Right lobe of liver (tissue), 6 donors: ENCODE measurements around the gene BCL2L14. TPM values are rescaled to one million over a fixed set of nuclear protein-coding genes. Genes with fewer than 3 reads are reported as not detected.
A peak's percentile ranks its signal among the peaks of the same experiment; 100 is the strongest.

Experiments used
- ATAC-seq, 4 donors: fragments of 200-7000 bp; cut with Tn5 transposase; one replicate each; pipeline ENCODE4 v1.9.1; 2020; ENCODE audit warnings: mild to moderate bottlenecking in 4 of 4, moderate library complexity in 4 of 4
- DNase-seq, 3 donors: peaks; one replicate each; pipeline ENCODE4 v3.0.0-alpha.2; 2020
- H3K27ac ChIP-seq, 3 donors: fragments of 200-600 bp; one replicate each; pipeline ENCODE4 v1.8.0; 2022
- H3K27me3 ChIP-seq, 2 donors: fragments of 200-600 bp; one replicate each; pipeline ENCODE4 v1.8.0; 2022
- H3K36me3 ChIP-seq, 4 donors: fragments of 200-600 bp; sonication (generic) in 1 of 4; one replicate each; pipeline versions ENCODE4 v1.5.1 to v1.8.0; 2017 to 2022; ENCODE audit warnings: control low read depth in 1 of 4
- H3K4me1 ChIP-seq, 4 donors: fragments of 200-600 bp; sonication (generic) in 1 of 4; one replicate each; pipeline versions ENCODE4 v1.5.1 to v1.8.0; 2017 to 2022; ENCODE audit warnings: control low read depth in 1 of 4
- H3K4me3 ChIP-seq, 3 donors: fragments of 200-600 bp; one replicate each; pipeline ENCODE4 v1.8.0; 2022
- H3K9me3 ChIP-seq, 4 donors: fragments of 200-600 bp; sonication (generic) in 1 of 4; one replicate each; pipeline versions ENCODE4 v1.5.1 to v1.8.0; 2017 to 2022; ENCODE audit warnings: control low read depth in 1 of 4
- POLR2A ChIP-seq: fragments of 450-650 bp; IDR thresholded peaks from one replicate; pipeline ENCODE4 v1.6.1; 2017; ENCODE audit warnings: antibody characterized with exemption, mild to moderate bottlenecking
- WGBS: methylation state at CpG from one replicate; pipeline ENCODE4 v1.1.6; 2018; ENCODE audit warnings: low coverage, low lambda C conversion rate; ENCODE audit not compliant: insufficient coverage; ENCODE audit errors: missing lambda C conversion rate; 5-methylcytosine and 5-hydroxymethylcytosine counted together
- intact Hi-C, 2 donors: fragments of 100-400 bp; cut with DNase I; formaldehyde crosslinking; loops; one replicate each; pipeline versions ENCODE4 v1.11.2 to v1.14.1; 2022
- total RNA-seq, 6 experiments: library from RNA; depleted of rRNA in 2 of 6; stranded (reverse); fragments of >200 nt in 2 of 6; fragmentation: NEBNext Ultra II Directional in 3 of 6; extraction: Animal tissue kit (Norgen Biotek cat#: 25700) in 3 of 6; gene quantifications; one replicate each; pipeline versions ENCODE4 v1.1.0 to v1.2.4, GENCODE V29; 2016 to 2023
- TF ChIP-seq, protein P1 (sequence below), 4 donors: fragments of 200-600 bp in 3 of 4; fragments of 450-650 bp in 1 of 4; IDR thresholded peaks; one replicate each; pipeline versions ENCODE4 v1.5.1 to v1.8.0; 2016 to 2022; ENCODE audit warnings: antibody characterized with exemption in 4 of 4, mild to moderate bottlenecking in 2 of 4
- donor health status: DM: no; HTN: yes; CAD: no.
- donor health status: DM: no; HTN: no; CAD: no.
- donor health status: DM: no; HTN: no; CAD: no.
- donor health status: DM: no; HTN: yes; CAD: no.
- donor health status: DM: no; HTN: yes; CAD: no.

Gene BCL2L14
- total RNA-seq, 6 experiments from 2014 or later: 0.14 to 1.1 TPM; not detected in 4

DNA sequence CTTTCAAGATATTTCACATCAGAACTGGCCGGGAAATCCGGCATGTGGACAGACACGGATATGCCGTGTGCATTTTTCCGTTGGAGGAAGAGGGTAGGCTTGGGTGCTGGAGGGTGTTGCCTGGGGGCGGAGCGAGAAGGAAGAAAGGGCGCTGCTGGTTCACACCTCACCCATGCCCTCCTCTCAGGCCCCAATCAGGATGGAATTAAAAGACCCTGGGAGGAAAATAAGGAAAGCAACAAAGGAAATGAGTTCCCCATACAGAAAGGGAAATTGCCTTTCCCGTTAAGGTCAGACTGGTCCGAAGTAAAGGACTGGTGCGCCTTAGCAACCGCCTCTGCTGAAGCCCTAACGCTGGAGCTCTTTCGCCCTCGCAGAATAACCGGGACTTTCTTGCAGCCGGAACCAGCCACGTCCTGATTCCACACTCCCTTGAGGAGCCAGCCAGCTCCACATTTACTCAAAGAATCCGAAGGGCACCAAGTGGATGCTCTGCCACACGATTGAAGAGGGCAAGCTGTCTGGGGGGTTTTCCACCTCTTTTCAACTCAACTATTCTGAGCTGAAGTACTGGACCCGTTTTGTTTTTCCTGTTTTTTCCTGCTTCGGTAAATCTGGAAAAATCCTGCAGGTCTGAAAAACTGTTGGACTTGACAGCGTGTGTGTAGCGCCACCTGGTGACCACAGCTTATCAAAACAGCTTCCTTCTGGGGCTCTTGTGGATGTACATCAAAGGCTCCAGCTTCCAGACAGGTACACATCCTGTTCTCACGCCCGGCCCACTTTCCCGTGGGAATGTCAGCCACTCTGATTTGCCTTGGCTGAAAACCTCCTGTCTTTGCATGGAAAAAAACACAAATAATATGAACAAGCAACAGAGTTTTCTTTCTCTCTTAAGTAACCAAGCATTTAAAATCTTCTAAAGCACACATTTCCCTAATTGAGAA, 37.6 kb upstream of the BCL2L14 start:
- intact Hi-C loops: loop anchor here (5.0 to 10.0 kb wide), 2 partner anchors 448 to 451 kb away; no protein-coding TSS in a partner anchor
- Histone ChIP-seq H3K36me3 (no peaks in the 10 kb centered on the region), H3K9me3 (no peaks in the 10 kb centered on the region), H3K4me1 (peaks cover 0 to 6% (median 0%) of the 10 kb centered on the region in 4 donors), H3K4me3 (peak overlapping the region; percentile 15 to 54 (median 30)), H3K27me3 (no peaks in the 10 kb centered on the region), H3K27ac (peak overlapping the region in 2 of 3 donors; percentile 24 to 65)
- ATAC-seq (peak; percentile 87 to 92 (median 90)), DNase-seq (peak; percentile 72 to 78 (median 73))
- 8% methylated on average over 23 of the region's 27 CpGs for WGBS
- TF ChIP-seq, protein P1, sequence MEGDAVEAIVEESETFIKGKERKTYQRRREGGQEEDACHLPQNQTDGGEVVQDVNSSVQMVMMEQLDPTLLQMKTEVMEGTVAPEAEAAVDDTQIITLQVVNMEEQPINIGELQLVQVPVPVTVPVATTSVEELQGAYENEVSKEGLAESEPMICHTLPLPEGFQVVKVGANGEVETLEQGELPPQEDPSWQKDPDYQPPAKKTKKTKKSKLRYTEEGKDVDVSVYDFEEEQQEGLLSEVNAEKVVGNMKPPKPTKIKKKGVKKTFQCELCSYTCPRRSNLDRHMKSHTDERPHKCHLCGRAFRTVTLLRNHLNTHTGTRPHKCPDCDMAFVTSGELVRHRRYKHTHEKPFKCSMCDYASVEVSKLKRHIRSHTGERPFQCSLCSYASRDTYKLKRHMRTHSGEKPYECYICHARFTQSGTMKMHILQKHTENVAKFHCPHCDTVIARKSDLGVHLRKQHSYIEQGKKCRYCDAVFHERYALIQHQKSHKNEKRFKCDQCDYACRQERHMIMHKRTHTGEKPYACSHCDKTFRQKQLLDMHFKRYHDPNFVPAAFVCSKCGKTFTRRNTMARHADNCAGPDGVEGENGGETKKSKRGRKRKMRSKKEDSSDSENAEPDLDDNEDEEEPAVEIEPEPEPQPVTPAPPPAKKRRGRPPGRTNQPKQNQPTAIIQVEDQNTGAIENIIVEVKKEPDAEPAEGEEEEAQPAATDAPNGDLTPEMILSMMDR (IDR thresholded peaks at IDR 0.05): peak; percentile 82 to 96 (median 84)
- no peak for TF ChIP-seq POLR2A

DNA sequence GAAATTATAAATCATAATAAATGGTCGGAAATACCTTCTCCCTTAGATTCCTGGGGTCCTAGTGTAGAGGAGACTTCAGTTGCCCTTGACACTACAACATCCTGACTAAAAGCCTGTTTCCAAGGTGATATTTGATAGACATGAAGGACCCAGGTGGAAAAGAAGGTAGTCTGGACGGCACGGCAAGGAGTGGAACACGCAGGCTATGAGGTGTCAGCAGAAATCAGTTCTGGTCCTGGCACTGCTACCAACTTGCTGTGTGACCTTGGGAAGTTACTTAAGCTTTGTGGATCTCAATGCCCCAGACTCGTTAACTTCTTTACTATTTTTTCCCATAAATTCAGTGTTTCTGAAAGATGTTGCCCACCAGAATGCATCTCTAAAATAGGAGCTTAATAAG, 36.9 kb upstream of the BCL2L14 start:
- H3K36me3 ChIP-seq: no peaks in the 10 kb centered on the region
- intact Hi-C loops: loop anchor here (5.0 to 10.0 kb wide), 2 partner anchors 449 to 452 kb away; no protein-coding TSS in a partner anchor
- DNase-seq (no peak), ATAC-seq (no peak)
- no peak overlapping the region for H3K27ac ChIP-seq
- peaks cover 0 to 6% (median 0%) of the 10 kb centered on the region in 4 donors for H3K4me1 ChIP-seq
- H3K27me3 ChIP-seq: no peaks in the 10 kb centered on the region
- no peaks in the 10 kb centered on the region for H3K9me3 ChIP-seq
- 22% methylated on average over 5 of the region's 5 CpGs for WGBS
- no peak overlapping the region for H3K4me3 ChIP-seq
- TF ChIP-seq, protein P1 (IDR thresholded peaks at IDR 0.05): no peak
- no peak for TF ChIP-seq POLR2A

DNA sequence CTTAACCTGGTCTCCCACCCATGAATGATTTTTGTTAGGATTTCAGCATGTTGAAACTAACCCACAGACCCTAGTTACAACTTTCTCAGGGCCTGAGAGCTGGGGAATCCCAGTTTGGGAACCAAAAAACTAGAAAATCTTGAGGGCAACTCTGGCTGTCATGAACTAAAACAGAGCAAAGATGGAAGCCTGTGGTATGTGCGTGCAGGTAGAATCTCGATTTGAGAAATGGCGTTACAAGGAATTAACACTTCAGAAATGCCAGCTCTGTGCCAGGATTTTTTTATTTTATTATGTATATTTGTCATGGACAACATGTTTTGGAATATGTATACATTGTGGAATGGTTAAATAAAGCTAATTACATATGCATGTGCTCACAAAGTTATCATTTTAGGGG, 36.4 kb upstream of the BCL2L14 start:
- no peak overlapping the region for H3K4me3 ChIP-seq
- no peak for ATAC-seq
- TF ChIP-seq POLR2A: no peak
- TF ChIP-seq, protein P1 (IDR thresholded peaks at IDR 0.05): no peak
- H3K36me3 ChIP-seq: no peaks in the 10 kb centered on the region
- H3K4me1 ChIP-seq: peaks cover 0 to 6% (median 0%) of the 10 kb centered on the region in 4 donors
- no peak for DNase-seq
- 83% methylated on average over 3 of the region's 3 CpGs for WGBS
- no peaks in the 10 kb centered on the region for H3K27me3 ChIP-seq
- intact Hi-C loops: loop anchor here (5.0 to 10.0 kb wide), 2 partner anchors 450 to 452 kb away; no protein-coding TSS in a partner anchor
- H3K27ac ChIP-seq: no peak overlapping the region
- H3K9me3 ChIP-seq: no peaks in the 10 kb centered on the region

DNA sequence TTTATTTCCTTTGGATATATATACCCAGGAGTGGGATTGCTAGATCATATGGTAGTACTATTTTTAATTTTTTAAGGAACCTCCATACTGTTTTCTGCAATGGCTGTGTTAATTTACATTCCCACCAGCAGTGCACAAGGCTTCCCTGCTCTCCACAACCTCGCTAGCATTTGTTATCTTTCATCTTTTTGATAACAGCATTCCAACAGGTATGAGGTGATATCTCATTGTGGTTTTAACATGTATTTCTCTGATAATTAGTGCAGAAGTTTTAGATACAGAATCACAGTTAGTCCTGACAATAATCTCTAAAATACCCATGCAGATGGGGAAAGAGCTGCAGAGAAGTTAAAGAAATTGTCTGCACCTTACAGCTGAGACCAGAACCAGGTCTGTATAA, 35.5 kb upstream of the BCL2L14 start:
- Histone ChIP-seq H3K4me3 (no peak overlapping the region), H3K9me3 (no peaks in the 10 kb centered on the region), H3K36me3 (no peaks in the 10 kb centered on the region), H3K27me3 (no peaks in the 10 kb centered on the region), H3K4me1 (peaks cover 0 to 6% (median 0%) of the 10 kb centered on the region in 4 donors), H3K27ac (no peak overlapping the region)
- ATAC-seq (no peak), DNase-seq (no peak)
- TF ChIP-seq, protein P1 (IDR thresholded peaks at IDR 0.05): no peak
- TF ChIP-seq POLR2A: no peak
- 67% methylated on average over 1 of the region's 1 CpG for WGBS
- intact Hi-C loops: loop anchor here in 1 of 2 donors (10.0 kb wide), 1 partner anchor 450 kb away; no protein-coding TSS in a partner anchor
